HepG2 (cell line): Measurements from ENCODE around the gene KLHL11. TPM values are rescaled to one million over a fixed set of nuclear protein-coding genes. Genes with fewer than 3 reads are reported as not detected.

ENCODE experiments used
- AHR ChIP-seq: IDR thresholded peaks from 2 replicates; pipeline ENCODE4 v1.6.1; 2018; ENCODE audit warnings: missing genetic modification reagents, missing compliant biosample characterization
- FLYWCH1 ChIP-seq: sonication (generic); formaldehyde crosslinking; IDR thresholded peaks from 2 replicates; pipeline ENCODE4 v1.8.1; 2023; ENCODE audit warnings: mild to moderate bottlenecking, missing genetic modification reagents
- GZF1 ChIP-seq: sonication (generic); formaldehyde crosslinking; IDR thresholded peaks from 2 replicates; pipeline ENCODE4 v1.5.1; 2020; ENCODE audit warnings: mild to moderate bottlenecking, missing genetic modification reagents
- HCFC1 ChIP-seq: fragments of 150-350 bp; IDR thresholded peaks from 2 replicates; pipeline ENCODE4 v1.6.1; 2014; ENCODE audit warnings: low read depth, low read length
- HDAC2 ChIP-seq: sonication (generic); formaldehyde crosslinking; IDR thresholded peaks from 2 replicates; pipeline ENCODE4 v1.4.0; 2020; ENCODE audit warnings: missing genetic modification reagents
- HDAC6 ChIP-seq: fragments of 200-600 bp; sonication (generic); IDR thresholded peaks from 2 replicates; pipeline ENCODE4 v1.7.0; 2017; ENCODE audit warnings: mild to moderate bottlenecking, antibody characterized with exemption, low read length, low read depth
- KAT7 ChIP-seq: IDR thresholded peaks from 2 replicates; pipeline ENCODE4 v1.6.1; 2018; ENCODE audit warnings: borderline replicate concordance, missing compliant biosample characterization
- MED8 ChIP-seq: sonication (generic); formaldehyde crosslinking; IDR thresholded peaks from 2 replicates; pipeline ENCODE4 v1.8.1; 2023; ENCODE audit warnings: mild to moderate bottlenecking, missing genetic modification reagents; ENCODE audit not compliant: insufficient replicate concordance
- MEIS1 ChIP-seq: sonication (generic); formaldehyde crosslinking; IDR thresholded peaks from 2 replicates; pipeline ENCODE4 v1.9.0; 2021; ENCODE audit warnings: mild to moderate bottlenecking, missing genetic modification reagents, moderate library complexity, borderline replicate concordance
- MXI1 ChIP-seq: IDR thresholded peaks from 3 replicates; pipeline ENCODE4 v1.6.1; 2012; ENCODE audit warnings: low read depth, low read length, inconsistent platforms, borderline replicate concordance
- NRL ChIP-seq: sonication (generic); formaldehyde crosslinking; IDR thresholded peaks from 2 replicates; pipeline ENCODE4 v1.5.0; 2020; ENCODE audit warnings: missing genetic modification reagents, mild to moderate bottlenecking, moderate library complexity, borderline replicate concordance
- RFXAP ChIP-seq: sonication (generic); formaldehyde crosslinking; IDR thresholded peaks from 2 replicates; pipeline ENCODE4 v1.4.0; 2020; ENCODE audit warnings: missing genetic modification reagents, borderline replicate concordance
- TOE1 ChIP-seq: sonication (generic); formaldehyde crosslinking; IDR thresholded peaks from 2 replicates; pipeline ENCODE4 v1.4.0; 2020; ENCODE audit warnings: mild to moderate bottlenecking, missing genetic modification reagents
- USF2 ChIP-seq, 2 experiments: sonication (generic) in 1 of 2; formaldehyde crosslinking in 1 of 2; IDR thresholded peaks; 2 replicates each; pipeline versions ENCODE4 v1.5.1 to v1.6.1; 2011 to 2020; ENCODE audit warnings: borderline replicate concordance in 1 of 2, low read depth in 1 of 2, low read length in 1 of 2, mild to moderate bottlenecking in 1 of 2, missing genetic modification reagents in 1 of 2, moderate library complexity in 1 of 2
- ZKSCAN1 ChIP-seq: fragments of 150-350 bp; IDR thresholded peaks from 2 replicates; pipeline ENCODE4 v1.6.1; 2014; ENCODE audit warnings: low read length
- ZNF160 ChIP-seq: sonication (generic); formaldehyde crosslinking; IDR thresholded peaks from 2 replicates; pipeline ENCODE4 v1.8.0; 2022; ENCODE audit warnings: mild to moderate bottlenecking, inconsistent platforms, missing genetic modification reagents
- ZNF235 ChIP-seq: sonication (generic); formaldehyde crosslinking; IDR thresholded peaks from 2 replicates; pipeline ENCODE4 v1.8.1; 2023; ENCODE audit warnings: mild to moderate bottlenecking, missing genetic modification reagents, borderline replicate concordance
- ZNF274 ChIP-seq: sonication (generic); formaldehyde crosslinking; IDR thresholded peaks from 2 replicates; pipeline ENCODE4 v1.5.1; 2020; ENCODE audit warnings: mild to moderate bottlenecking, missing genetic modification reagents
- ZNF292 ChIP-seq: sonication (generic); formaldehyde crosslinking; IDR thresholded peaks from 2 replicates; pipeline ENCODE4 v1.8.1; 2022; ENCODE audit warnings: mild to moderate bottlenecking, low read depth, missing genetic modification reagents, borderline replicate concordance
- ZNF501 ChIP-seq: sonication (generic); formaldehyde crosslinking; IDR thresholded peaks from 2 replicates; pipeline ENCODE4 v1.5.1; 2020; ENCODE audit warnings: mild to moderate bottlenecking, moderate library complexity, missing genetic modification reagents
- ZNF552 ChIP-seq: sonication (generic); formaldehyde crosslinking; IDR thresholded peaks from 2 replicates; pipeline ENCODE4 v1.9.0; 2022; ENCODE audit warnings: missing genetic modification reagents, mild to moderate bottlenecking, borderline replicate concordance
- ZNF562 ChIP-seq: sonication (generic); formaldehyde crosslinking; IDR thresholded peaks from 2 replicates; pipeline ENCODE4 v1.8.0; 2022; ENCODE audit warnings: missing genetic modification reagents, borderline replicate concordance
- ZNF879 ChIP-seq: sonication (generic); formaldehyde crosslinking; IDR thresholded peaks from 2 replicates; pipeline ENCODE4 v1.8.1; 2023; ENCODE audit warnings: missing genetic modification reagents
- polyA plus RNA-seq, 8 experiments: library from polyadenylated mRNA; depleted of rRNA in 3 of 8; stranded (reverse) in 7 of 8; unstranded in 1 of 8; fragments of >200 nt; fragmentation: Illumina TruSeq in 4 of 8; extraction: Trizol in 4 of 8; gene quantifications; 2 replicates each; pipeline versions ENCODE4 v1.2.1 to v1.2.3, GENCODE V29; 2011 to 2016; ENCODE audit warnings: low read depth in 4 of 8, missing spikeins in 1 of 8, mixed read lengths in 1 of 8; ENCODE audit not compliant: insufficient read depth in 1 of 8
- total RNA-seq, 5 experiments: library from RNA; depleted of rRNA; stranded (reverse); fragments of >200 nt; fragmentation: Illumina TruSeq; extraction: Trizol; gene quantifications; 2 replicates each; pipeline ENCODE4 v1.2.3, GENCODE V29; 2016; ENCODE audit warnings: low read depth in 1 of 5
- TF ChIP-seq, protein P1 (sequence below): IDR thresholded peaks from 2 replicates; pipeline ENCODE4 v1.6.1; 2012; ENCODE audit warnings: low read depth, low read length, improper control_type of control experiment

The KLHL11 gene
- total and polyA plus RNA-seq, 2 of the 13 experiments (the other 11 are each of a cell fraction or from before 2014, with no cell fraction given), result 7.7 to 27.5 TPM

- TF ChIP-seq MEIS1 (CRISPR knock-in tag) (peak; percentile 82; the same call in 1 of the 2 replicates), HDAC2 (CRISPR knock-in tag) (peak; percentile 93), TOE1 (0 out of 2 replicates have a peak, but pooled peaks have one; percentile 69), ZNF501 (CRISPR knock-in tag) (peak; percentile 93), HCFC1 (no peak), ZNF292 (CRISPR knock-in tag) (peak; percentile 97; the same call in 1 of the 2 replicates), FLYWCH1 (CRISPR knock-in tag) (no peak), GZF1 (CRISPR knock-in tag) (no peak), ZNF879 (CRISPR knock-in tag) (no peak), ZNF235 (no peak; the same call in 1 of the 2 replicates), MXI1 (peak; percentile 60; the same call in 1 of the 3 replicates), ZNF562 (CRISPR knock-in tag) (no peak), RFXAP (CRISPR knock-in tag) (peak; percentile 79; the same call in 1 of the 2 replicates), ZNF274 (peak; percentile 72), NRL (CRISPR knock-in tag) (no peak; the same call in 1 of the 2 replicates), USF2 (IDR thresholded peaks at IDR 0.05; ENCODE audit: low read depth, low read length) (no peak), USF2 (CRISPR knock-in tag; IDR thresholded peaks at IDR 0.05; ENCODE audit: borderline replicate concordance) (no peak), ZNF552 (CRISPR knock-in tag) (no peak), ZKSCAN1 (peak; percentile 96), KAT7 (CRISPR knock-in tag) (peak; percentile 85; the same call in 1 of the 2 replicates), HDAC6 (no peak), MED8 (no peak), AHR (CRISPR knock-in tag) (0 out of 2 replicates have a peak, but pooled peaks have one; percentile 62), ZNF160 (no peak)
- TF ChIP-seq, protein P1, sequence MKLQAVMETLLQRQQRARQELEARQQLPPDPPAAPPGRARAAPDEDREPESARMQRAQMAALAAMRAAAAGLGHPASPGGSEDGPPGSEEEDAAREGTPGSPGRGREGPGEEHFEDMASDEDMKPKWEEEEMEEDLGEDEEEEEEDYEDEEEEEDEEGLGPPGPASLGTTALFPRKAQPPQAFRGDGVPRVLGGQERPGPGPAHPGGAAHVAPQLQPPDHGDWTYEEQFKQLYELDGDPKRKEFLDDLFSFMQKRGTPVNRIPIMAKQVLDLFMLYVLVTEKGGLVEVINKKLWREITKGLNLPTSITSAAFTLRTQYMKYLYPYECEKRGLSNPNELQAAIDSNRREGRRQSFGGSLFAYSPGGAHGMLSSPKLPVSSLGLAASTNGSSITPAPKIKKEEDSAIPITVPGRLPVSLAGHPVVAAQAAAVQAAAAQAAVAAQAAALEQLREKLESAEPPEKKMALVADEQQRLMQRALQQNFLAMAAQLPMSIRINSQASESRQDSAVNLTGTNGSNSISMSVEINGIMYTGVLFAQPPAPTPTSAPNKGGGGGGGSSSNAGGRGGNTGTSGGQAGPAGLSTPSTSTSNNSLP, result no peak
Measured at GRCh38 chr17:41907633-41908539, 42.7 kb upstream of the KLHL11 start (continued).
